Right atrium auricular region (tissue), 2 donors: ENCODE results near the gene DYNLRB1. TPM values are rescaled to one million over a fixed set of nuclear protein-coding genes. Genes with fewer than 3 reads are reported as not detected.
"Not testable (repeated sequence)": the region's sequence is repeated elsewhere in the genome, so short reads cannot be mapped to it uniquely, and the experiment has no call there.

ENCODE experiments used
- DNase-seq: peaks from one replicate; pipeline ENCODE4 v3.0.0-alpha.2; 2019; ENCODE audit warnings: low spot score
- H3K27ac ChIP-seq, 2 donors: fragments of 200-600 bp; sonication (generic); 1 replicate in 1 of 2; 2 replicates in 1 of 2; pipeline ENCODE4 v1.5.1; 2016 to 2019
- H3K27me3 ChIP-seq, 2 donors: fragments of 200-600 bp; sonication (generic); one replicate each; pipeline versions ENCODE4 v1.5.1 to v1.6.0; 2017 to 2019
- H3K36me3 ChIP-seq: fragments of 200-600 bp; sonication (generic); one replicate; pipeline ENCODE4 v1.5.1; 2016
- H3K4me1 ChIP-seq, 2 donors: fragments of 200-600 bp; sonication (generic); one replicate each; pipeline versions ENCODE4 v1.5.1 to v1.6.0; 2017 to 2019
- H3K4me3 ChIP-seq, 2 donors: fragments of 200-600 bp; sonication (generic); 1 replicate in 1 of 2; 2 replicates in 1 of 2; pipeline ENCODE4 v1.5.1; 2017 to 2019; ENCODE audit warnings: mild to moderate bottlenecking in 1 of 2, moderate library complexity in 1 of 2
- H3K9me3 ChIP-seq, 2 donors: fragments of 200-600 bp; sonication (generic); one replicate each; pipeline ENCODE4 v1.5.1; 2019
- total RNA-seq, 2 donors: library from RNA; depleted of rRNA; stranded (reverse); fragments of >200 nt; gene quantifications; one replicate each; pipeline ENCODE4 v1.1.0, GENCODE V29; 2016
- TF ChIP-seq, protein P1 (sequence below), 2 donors: fragments of 200-600 bp; sonication (generic); IDR thresholded peaks; one replicate each; pipeline ENCODE4 v1.5.1; 2019; ENCODE audit warnings: antibody characterized with exemption in 2 of 2

The DYNLRB1 gene
- total RNA-seq, 2 donors from 2014 or later, result 189 to 252 TPM

DNA sequence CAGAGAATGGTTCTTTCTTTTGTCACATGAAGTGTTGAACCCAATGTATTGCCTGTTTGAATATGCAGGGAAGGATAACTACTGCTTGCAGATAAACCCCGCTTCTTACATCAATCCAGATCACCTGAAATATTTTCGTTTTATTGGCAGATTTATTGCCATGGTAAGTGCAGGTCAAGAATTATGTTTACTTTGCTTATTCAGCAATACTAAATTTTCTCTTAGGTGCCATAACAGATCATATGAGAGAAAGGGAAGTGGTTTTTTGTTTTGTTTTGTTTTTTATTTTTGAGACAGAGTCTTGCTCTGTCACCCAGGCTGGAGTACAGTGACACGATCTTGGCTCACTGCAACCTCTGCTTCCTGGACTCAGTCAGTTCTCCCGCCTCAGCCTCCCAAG is 36.6 kb upstream of the DYNLRB1 start:
- H3K4me3 ChIP-seq, result no peak overlapping the region
- TF ChIP-seq, protein P1, sequence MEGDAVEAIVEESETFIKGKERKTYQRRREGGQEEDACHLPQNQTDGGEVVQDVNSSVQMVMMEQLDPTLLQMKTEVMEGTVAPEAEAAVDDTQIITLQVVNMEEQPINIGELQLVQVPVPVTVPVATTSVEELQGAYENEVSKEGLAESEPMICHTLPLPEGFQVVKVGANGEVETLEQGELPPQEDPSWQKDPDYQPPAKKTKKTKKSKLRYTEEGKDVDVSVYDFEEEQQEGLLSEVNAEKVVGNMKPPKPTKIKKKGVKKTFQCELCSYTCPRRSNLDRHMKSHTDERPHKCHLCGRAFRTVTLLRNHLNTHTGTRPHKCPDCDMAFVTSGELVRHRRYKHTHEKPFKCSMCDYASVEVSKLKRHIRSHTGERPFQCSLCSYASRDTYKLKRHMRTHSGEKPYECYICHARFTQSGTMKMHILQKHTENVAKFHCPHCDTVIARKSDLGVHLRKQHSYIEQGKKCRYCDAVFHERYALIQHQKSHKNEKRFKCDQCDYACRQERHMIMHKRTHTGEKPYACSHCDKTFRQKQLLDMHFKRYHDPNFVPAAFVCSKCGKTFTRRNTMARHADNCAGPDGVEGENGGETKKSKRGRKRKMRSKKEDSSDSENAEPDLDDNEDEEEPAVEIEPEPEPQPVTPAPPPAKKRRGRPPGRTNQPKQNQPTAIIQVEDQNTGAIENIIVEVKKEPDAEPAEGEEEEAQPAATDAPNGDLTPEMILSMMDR (IDR thresholded peaks at IDR 0.05), result no peak
- H3K36me3 ChIP-seq, result peaks cover 55% of the 10 kb centered on the region
- H3K9me3 ChIP-seq, result no peaks in the 10 kb centered on the region
- DNase-seq, result no peak
- H3K27me3 ChIP-seq, result no peaks in the 10 kb centered on the region
- H3K4me1 ChIP-seq, result no peaks in the 10 kb centered on the region
- no peak overlapping the region for H3K27ac ChIP-seq

DNA sequence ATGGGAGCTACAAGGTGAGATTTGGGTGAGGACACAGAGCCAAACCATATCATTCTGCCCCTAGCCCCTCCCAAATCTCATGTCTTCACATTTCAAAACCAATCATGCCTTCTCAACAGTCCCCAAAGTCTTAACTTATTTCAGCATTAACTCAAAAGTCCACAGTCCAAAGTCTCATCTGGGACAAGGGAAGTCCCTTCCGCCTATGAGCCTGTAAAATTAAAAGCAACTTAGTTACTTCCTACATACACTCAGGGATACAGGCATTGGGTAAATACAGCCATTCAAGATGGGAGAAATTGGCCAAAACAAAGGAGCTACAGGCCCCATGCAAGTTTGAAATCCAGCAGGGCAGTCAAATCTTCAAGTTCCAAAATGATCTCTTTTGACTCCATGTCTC is 34.1 kb upstream of the DYNLRB1 start:
- not testable (repeated sequence) for DNase-seq

DNA sequence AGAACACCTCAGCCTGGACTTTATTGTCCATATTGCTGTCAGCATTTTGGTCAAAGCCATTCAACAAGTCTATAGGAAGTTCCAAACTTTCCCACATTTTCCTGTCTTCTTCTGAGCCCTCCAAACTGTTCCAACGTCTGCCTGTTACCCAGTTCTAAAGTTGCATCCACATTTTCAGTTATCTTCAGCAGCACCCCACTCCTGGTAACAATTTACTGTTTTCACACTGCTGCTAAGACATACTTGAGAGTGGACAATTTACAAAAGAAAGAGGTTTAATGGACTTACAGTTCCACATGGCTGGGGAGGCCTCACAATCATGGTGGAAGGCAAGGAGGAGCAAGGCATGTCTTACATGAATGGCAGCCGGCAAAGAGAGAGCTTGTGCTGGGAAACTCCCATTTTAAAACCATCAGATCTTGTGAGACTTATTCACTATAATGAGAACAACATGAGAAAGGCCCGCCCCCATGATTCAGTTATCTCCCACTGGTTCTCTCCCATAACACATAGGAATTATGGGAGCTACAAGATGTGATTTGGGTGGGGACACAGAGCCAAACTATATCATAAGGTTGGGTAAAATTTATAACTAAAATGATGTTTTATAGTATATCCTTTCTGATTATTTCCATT is 32.5 kb upstream of the DYNLRB1 start:
- peaks cover 61% of the 10 kb centered on the region for H3K36me3 ChIP-seq
- H3K27me3 ChIP-seq, H3K9me3 ChIP-seq, H3K27ac ChIP-seq, DNase-seq, H3K4me1 ChIP-seq, H3K4me3 ChIP-seq: not testable (repeated sequence)

More for the DNA sequence above, 34.1 kb upstream of the DYNLRB1 start:
- H3K4me3 ChIP-seq, H3K27me3 ChIP-seq, H3K27ac ChIP-seq, H3K9me3 ChIP-seq, H3K4me1 ChIP-seq: not testable (repeated sequence)
- peaks cover 61% of the 10 kb centered on the region for H3K36me3 ChIP-seq

DNA sequence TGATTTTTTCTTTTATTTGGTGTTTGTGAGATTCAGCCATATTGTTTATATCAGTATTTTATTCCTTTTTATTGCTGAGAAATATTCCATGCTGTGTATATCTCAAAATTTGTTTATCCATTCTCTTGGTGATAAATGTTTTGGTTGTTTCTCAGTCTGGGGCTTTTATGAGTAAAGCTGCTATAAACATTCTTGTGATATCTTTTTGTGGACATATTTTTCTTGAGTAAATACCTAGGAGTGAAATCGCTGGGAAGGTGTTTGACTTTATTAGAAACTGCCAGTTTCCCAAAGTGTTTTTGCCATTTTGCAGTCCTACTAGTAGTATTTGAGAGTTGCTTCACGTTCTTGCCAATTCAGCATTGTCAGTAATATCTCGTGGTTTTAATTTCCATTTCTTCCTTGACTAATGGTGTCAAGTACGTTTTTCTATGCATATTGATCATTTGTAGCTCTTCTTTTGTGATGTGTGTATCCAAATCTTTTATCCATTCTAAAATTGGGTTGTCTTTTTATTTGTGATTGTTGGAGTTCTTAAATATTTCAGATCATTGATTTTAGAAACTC is 31.1 kb upstream of the DYNLRB1 start:
- H3K27me3 ChIP-seq, result no peaks in the 10 kb centered on the region
- no peak overlapping the region for H3K27ac ChIP-seq
- no peak for DNase-seq
- no peaks in the 10 kb centered on the region for H3K4me1 ChIP-seq
- H3K9me3 ChIP-seq, result no peaks in the 10 kb centered on the region
- peaks cover 66% of the 10 kb centered on the region for H3K36me3 ChIP-seq
- no peak overlapping the region for H3K4me3 ChIP-seq
- TF ChIP-seq, protein P1 (IDR thresholded peaks at IDR 0.05), result no peak

DNA sequence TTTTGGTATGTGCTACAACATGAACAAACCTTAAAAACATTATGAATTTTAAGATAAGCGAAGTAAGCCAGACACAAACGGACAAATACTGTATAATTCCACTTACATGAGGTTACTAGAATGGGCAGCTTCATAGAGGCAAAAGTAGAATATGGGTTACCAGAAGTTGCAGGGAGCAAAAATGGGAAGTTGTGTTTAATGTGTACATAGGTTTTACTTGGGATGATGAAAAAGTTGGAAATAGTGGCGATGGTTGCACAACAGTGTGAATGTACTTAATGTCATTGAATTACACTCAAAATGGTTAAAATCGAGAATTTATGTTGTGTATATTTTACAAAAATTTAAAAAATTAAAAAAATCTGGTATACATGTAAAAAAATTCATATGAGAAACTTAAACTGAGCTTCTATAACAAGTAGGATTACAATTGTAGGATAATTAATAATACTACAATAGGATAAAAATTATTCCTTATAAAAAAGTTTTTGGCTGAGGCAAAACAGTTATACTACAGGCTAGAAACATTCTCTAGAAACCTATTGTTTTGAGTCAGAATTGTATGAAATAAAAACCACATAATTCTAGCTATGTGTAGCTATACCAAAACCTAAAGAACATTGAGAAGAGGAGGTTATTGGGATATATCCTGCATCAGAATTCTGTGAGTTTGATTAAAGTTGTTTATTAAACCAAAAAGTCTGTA is 24.8 kb upstream of the DYNLRB1 start:
- Histone ChIP-seq H3K9me3 (no peaks in the 10 kb centered on the region), H3K36me3 (peaks cover 68% of the 10 kb centered on the region), H3K4me1 (no peaks in the 10 kb centered on the region), H3K27me3 (no peaks in the 10 kb centered on the region), H3K4me3 (no peak overlapping the region), H3K27ac (no peak overlapping the region)
- TF ChIP-seq, protein P1 (IDR thresholded peaks at IDR 0.05), result no peak
- no peak for DNase-seq

DNA sequence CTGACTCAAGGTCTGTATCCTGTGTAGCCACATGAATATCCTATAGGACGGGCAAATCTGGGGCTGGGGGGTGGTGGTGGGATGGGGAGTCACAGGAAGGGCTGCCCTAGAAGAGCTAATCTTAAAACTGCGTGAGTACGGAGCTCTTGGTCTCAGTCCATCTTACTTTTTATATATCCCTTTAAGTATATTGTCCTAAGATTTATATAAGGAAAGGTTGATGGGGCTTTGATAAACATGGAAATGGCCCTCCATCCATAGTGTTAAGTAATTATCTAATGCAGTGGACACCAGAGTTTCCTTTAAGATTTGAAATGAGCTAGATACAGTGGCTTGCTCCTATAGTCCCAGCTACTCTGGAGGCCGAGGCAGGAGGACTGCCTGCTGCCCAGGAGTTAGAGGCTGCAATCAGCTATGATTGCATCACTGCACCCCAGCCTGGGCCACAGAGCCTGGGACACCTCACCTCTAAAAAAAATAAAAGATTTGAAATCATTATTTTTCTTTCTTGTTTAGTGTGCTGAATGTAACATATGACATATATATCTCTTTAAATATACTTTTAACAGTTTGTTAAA is 24.2 kb upstream of the DYNLRB1 start:
- TF ChIP-seq, protein P1 (IDR thresholded peaks at IDR 0.05), result no peak

More for the DNA sequence above, 24.2 kb upstream of the DYNLRB1 start:
- H3K4me3 ChIP-seq, result no peak overlapping the region
- H3K4me1 ChIP-seq, result no peaks in the 10 kb centered on the region
- H3K9me3 ChIP-seq, result no peaks in the 10 kb centered on the region
- no peak overlapping the region for H3K27ac ChIP-seq
- peaks cover 70% of the 10 kb centered on the region for H3K36me3 ChIP-seq
- no peaks in the 10 kb centered on the region for H3K27me3 ChIP-seq
- DNase-seq, result no peak
